ENCODE measurements around the gene PCDHA4. TPM values are rescaled to one million over a fixed set of nuclear protein-coding genes. Genes with fewer than 3 reads are reported as not detected.
"Not testable (repeated sequence)": the region's sequence is repeated elsewhere in the genome, so short reads cannot be mapped to it uniquely, and the experiment has no call there.

Gene PCDHA4
- total and polyA plus RNA-seq, 2 of the 13 experiments (the other 11 are each of a cell fraction or from before 2014, with no cell fraction given), result not detected

DNA sequence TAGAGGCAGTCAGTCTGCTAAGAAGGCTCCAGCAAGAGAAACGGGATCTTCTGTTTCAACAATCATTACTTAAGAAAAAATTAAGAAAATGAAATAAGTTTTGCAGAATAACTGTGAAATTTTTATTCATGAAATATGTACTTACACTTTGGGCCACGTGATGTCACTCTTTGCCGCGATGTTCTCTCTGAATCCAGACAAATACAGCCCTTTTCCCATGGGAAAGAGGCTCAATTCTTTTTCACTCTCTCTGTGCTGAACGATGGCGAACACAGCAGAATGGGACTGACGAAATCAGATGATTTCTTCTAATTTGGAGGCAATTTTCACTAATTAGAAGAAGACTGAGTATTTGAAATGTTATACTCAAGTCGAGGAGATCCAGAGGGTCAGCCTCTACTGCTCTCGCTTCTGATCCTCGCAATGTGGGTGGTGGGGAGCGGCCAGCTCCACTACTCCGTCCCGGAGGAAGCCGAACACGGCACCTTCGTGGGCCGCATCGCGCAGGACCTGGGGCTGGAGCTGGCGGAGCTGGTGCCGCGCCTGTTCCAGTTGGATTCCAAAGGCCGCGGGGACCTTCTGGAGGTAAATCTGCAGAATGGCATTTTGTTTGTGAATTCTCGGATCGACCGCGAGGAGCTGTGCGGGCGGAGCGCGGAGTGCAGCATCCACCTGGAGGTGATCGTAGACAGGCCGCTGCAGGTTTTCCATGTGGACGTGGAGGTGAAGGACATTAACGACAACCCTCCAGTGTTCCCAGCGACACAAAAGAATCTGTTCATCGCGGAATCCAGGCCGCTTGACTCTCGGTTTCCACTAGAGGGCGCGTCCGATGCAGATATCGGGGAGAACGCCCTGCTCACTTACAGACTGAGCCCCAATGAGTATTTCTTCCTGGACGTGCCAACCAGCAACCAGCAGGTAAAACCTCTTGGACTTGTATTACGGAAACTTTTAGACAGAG lies 41.6 kb downstream of the PCDHA4 start, which contains the start of gene PCDHA9:
PCDHA9 (plus strand) TSS at position 244 of the 964 bp plus-strand sequence; CDS start at position 358, 114 bp downstream.
- H3K9me3 ChIP-seq (ENCODE audit: low read length); FAIRE-seq; in situ Hi-C loops (cut with HindIII; ENCODE audit: extremely low pct_ligation_motif_present, low pct_unique_long_range_greater_than_20kb); CTCF ChIA-PET (ENCODE audit: low intra/inter-chr PET ratio, low total read pairs); BruUV-seq (replicated peaks); H3K27ac ChIP-seq (ENCODE audit: extremely low read length, insufficient read depth, low read length); H3K27me3 ChIP-seq (ENCODE audit: control insufficient read depth in 1 of 2, insufficient read depth in 2 of 2, low read length in 2 of 2); H4K20me1 ChIP-seq (ENCODE audit: insufficient read depth, low read length); intact Hi-C loops (cut with micrococcal nuclease; ENCODE audit: unreplicated experiment); H2AFZ ChIP-seq (ENCODE audit: low read length); POLR2A ChIA-PET; H3K9ac ChIP-seq (ENCODE audit: insufficient read depth, low read depth, low read length); H3K4me3 ChIP-seq (replicated peaks in 1 of 3; ENCODE audit: insufficient read depth in 1 of 3, low read depth in 2 of 3, low read length in 3 of 3); H3K4me1 ChIP-seq (ENCODE audit: insufficient read depth, low read length); DNase-seq (ENCODE audit: low spot score); H3K79me2 ChIP-seq (ENCODE audit: insufficient read depth, low read length); H3K4me2 ChIP-seq (ENCODE audit: low read depth, low read length); H3K36me3 ChIP-seq (replicated peaks in 1 of 2; ENCODE audit: control insufficient read depth in 1 of 2, insufficient read depth in 2 of 2, low read length in 2 of 2): not testable (repeated sequence)
- 73% methylated on average over 40 of the region's 48 CpGs for WGBS (ENCODE audit: low lambda C conversion rate)
- peak; percentile 57; the same call in 2 of the 3 replicates for ATAC-seq
- TF ChIP-seq, protein P1, sequence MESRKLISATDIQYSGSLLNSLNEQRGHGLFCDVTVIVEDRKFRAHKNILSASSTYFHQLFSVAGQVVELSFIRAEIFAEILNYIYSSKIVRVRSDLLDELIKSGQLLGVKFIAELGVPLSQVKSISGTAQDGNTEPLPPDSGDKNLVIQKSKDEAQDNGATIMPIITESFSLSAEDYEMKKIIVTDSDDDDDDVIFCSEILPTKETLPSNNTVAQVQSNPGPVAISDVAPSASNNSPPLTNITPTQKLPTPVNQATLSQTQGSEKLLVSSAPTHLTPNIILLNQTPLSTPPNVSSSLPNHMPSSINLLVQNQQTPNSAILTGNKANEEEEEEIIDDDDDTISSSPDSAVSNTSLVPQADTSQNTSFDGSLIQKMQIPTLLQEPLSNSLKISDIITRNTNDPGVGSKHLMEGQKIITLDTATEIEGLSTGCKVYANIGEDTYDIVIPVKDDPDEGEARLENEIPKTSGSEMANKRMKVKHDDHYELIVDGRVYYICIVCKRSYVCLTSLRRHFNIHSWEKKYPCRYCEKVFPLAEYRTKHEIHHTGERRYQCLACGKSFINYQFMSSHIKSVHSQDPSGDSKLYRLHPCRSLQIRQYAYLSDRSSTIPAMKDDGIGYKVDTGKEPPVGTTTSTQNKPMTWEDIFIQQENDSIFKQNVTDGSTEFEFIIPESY (CRISPR knock-in tag; IDR thresholded peaks at IDR 0.05), result 0 out of 2 replicates have a peak, but pooled peaks have one; percentile 33

DNA sequence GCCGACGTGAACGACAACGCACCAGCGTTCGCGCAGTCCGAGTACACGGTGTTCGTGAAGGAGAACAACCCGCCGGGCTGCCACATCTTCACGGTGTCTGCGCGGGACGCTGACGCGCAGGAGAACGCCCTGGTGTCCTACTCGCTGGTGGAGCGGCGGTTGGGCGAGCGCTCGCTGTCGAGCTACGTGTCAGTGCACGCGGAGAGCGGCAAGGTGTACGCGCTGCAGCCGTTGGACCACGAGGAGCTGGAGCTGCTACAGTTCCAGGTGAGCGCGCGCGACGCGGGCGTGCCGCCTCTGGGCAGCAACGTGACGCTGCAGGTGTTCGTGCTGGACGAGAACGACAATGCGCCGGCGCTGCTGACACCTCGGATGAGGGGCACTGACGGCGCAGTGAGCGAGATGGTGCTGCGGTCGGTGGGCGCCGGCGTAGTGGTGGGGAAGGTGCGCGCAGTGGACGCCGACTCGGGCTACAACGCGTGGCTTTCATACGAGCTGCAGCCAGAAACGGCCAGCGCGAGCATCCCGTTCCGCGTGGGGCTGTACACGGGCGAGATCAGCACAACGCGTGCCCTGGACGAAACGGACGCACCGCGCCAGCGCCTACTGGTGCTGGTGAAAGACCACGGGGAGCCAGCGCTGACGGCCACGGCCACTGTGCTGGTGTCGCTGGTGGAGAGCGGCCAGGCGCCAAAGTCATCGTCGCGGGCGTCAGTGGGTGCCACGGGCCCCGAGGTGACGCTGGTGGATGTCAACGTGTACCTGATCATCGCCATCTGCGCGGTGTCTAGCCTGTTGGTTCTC lies 43.2 kb downstream of the PCDHA4 start:
- H3K9me3 ChIP-seq (ENCODE audit: low read length); DNase-seq (ENCODE audit: low spot score); H3K27ac ChIP-seq (ENCODE audit: extremely low read length, insufficient read depth, low read length); in situ Hi-C loops (cut with HindIII; ENCODE audit: extremely low pct_ligation_motif_present, low pct_unique_long_range_greater_than_20kb); H4K20me1 ChIP-seq (ENCODE audit: insufficient read depth, low read length); H3K4me1 ChIP-seq (ENCODE audit: insufficient read depth, low read length); H3K4me3 ChIP-seq (replicated peaks in 1 of 3; ENCODE audit: insufficient read depth in 1 of 3, low read depth in 2 of 3, low read length in 3 of 3); BruUV-seq (replicated peaks); H3K79me2 ChIP-seq (ENCODE audit: insufficient read depth, low read length); H2AFZ ChIP-seq (ENCODE audit: low read length); FAIRE-seq; H3K27me3 ChIP-seq (ENCODE audit: control insufficient read depth in 1 of 2, insufficient read depth in 2 of 2, low read length in 2 of 2); CTCF ChIA-PET (ENCODE audit: low intra/inter-chr PET ratio, low total read pairs); POLR2A ChIA-PET; intact Hi-C loops (cut with micrococcal nuclease; ENCODE audit: unreplicated experiment); H3K4me2 ChIP-seq (ENCODE audit: low read depth, low read length); H3K36me3 ChIP-seq (replicated peaks in 1 of 2; ENCODE audit: control insufficient read depth in 1 of 2, insufficient read depth in 2 of 2, low read length in 2 of 2); H3K9ac ChIP-seq (ENCODE audit: insufficient read depth, low read depth, low read length); ATAC-seq: not testable (repeated sequence)
- TF ChIP-seq DNMT1 (CRISPR knock-in tag; IDR thresholded peaks at IDR 0.05), result 0 out of 2 replicates have a peak, but pooled peaks have one; percentile 31
- 84% methylated on average over 93 of the region's 101 CpGs for WGBS (ENCODE audit: low lambda C conversion rate)

Measured in HepG2 (cell line).